GM18526 (cell line): ENCODE data around the gene OR51E1.

Experiments
- POLR2A ChIP-seq: IDR thresholded peaks from 3 replicates; pipeline ENCODE4 v1.6.1; 2011; ENCODE audit not compliant: insufficient read length; ENCODE audit errors: extremely low read depth

Gene OR51E1

GRCh38 chr11:4643682-4644081, at the start of gene OR51E1:
OR51E1 (plus strand) TSS chr11:4643982; CDS start chr11:4652527, 8,545 bp downstream.
- no peak for TF ChIP-seq POLR2A

GRCh38 chr11:4605057-4605456, 38.7 kb upstream of the OR51E1 start:
- TF ChIP-seq POLR2A, result no peak

- no peak for TF ChIP-seq POLR2A
Observed at GRCh38 chr11:4606231-4607015, 37.4 kb upstream of the OR51E1 start.

- no peak for TF ChIP-seq POLR2A
Observed at GRCh38 chr11:4607096-4607495, 36.7 kb upstream of the OR51E1 start.

GRCh38 chr11:4607781-4608666, 35.8 kb upstream of the OR51E1 start, which contains the start of gene TRIM68:
TRIM68 (minus strand) TSS chr11:4608231; CDS start chr11:4605504, 2,727 bp downstream.
- peak; percentile 70 for TF ChIP-seq POLR2A

- no peak for TF ChIP-seq POLR2A
Observed at GRCh38 chr11:4610258-4610935, 33.4 kb upstream of the OR51E1 start.

- no peak for TF ChIP-seq POLR2A
Observed at GRCh38 chr11:4611986-4612385, 31.8 kb upstream of the OR51E1 start.

- TF ChIP-seq POLR2A, result no peak
Observed at GRCh38 chr11:4615856-4616444, 27.8 kb upstream of the OR51E1 start.

- TF ChIP-seq POLR2A, result no peak
Observed at GRCh38 chr11:4619514-4619913, 24.3 kb upstream of the OR51E1 start.

- TF ChIP-seq POLR2A, result no peak
Observed at GRCh38 chr11:4626207-4627099, 17.3 kb upstream of the OR51E1 start.

GRCh38 chr11:4636136-4636535, 7.6 kb upstream of the OR51E1 start:
- no peak for TF ChIP-seq POLR2A

GRCh38 chr11:4636962-4637661, 6.7 kb upstream of the OR51E1 start, which contains the start of gene OR51D1:
OR51D1 (plus strand) TSS chr11:4637477; CDS start chr11:4639791, 2,314 bp downstream.
- no peak for TF ChIP-seq POLR2A

GRCh38 chr11:4637662-4638047, 6.1 kb upstream of the OR51E1 start:
- TF ChIP-seq POLR2A, result no peak
